Mononuclear cell (primary cell): ENCODE results near the gene CD244. TPM values are rescaled to one million over a fixed set of nuclear protein-coding genes. Genes with fewer than 3 reads are reported as not detected.
"Not testable (repeated sequence)": the region's sequence is repeated elsewhere in the genome, so short reads cannot be mapped to it uniquely, and the experiment has no call there.

Source experiments
- H3K27me3 ChIP-seq: 2 replicates; pipeline ENCODE4 v1.6.0; 2011; ENCODE audit warnings: low read length, control low read depth; ENCODE audit not compliant: insufficient read depth
- H3K4me1 ChIP-seq: 2 replicates; pipeline ENCODE4 v1.5.1; 2011; ENCODE audit warnings: mild to moderate bottlenecking, low read length, control low read depth; ENCODE audit not compliant: insufficient read depth
- H3K4me3 ChIP-seq: 2 replicates; pipeline ENCODE4 v1.5.1; 2011; ENCODE audit warnings: mild to moderate bottlenecking, low read length, moderate library complexity
- H3K9me3 ChIP-seq: 2 replicates; pipeline ENCODE4 v1.5.1; 2011; ENCODE audit warnings: low read depth, mild to moderate bottlenecking, control low read depth, low read length
- total RNA-seq: library from RNA; depleted of rRNA; stranded (reverse); fragments of >200 nt; gene quantifications from one replicate; pipeline ENCODE4 v1.2.3, GENCODE V29; 2012

The CD244 gene
- total RNA-seq, 1 donor: 15.5 TPM

GRCh38 chr1:160797861-160798273 is 64.8 kb downstream of the CD244 start:
- Histone ChIP-seq H3K4me1 (peaks cover 66% of the 10 kb centered on the region), H3K9me3 (no peaks in the 10 kb centered on the region), H3K4me3 (peak overlapping the region; percentile 52), H3K27me3 (no peaks in the 10 kb centered on the region)

- peaks cover 64% of the 10 kb centered on the region for H3K4me1 ChIP-seq
- no peaks in the 10 kb centered on the region for H3K27me3 ChIP-seq
- no peaks in the 10 kb centered on the region for H3K9me3 ChIP-seq
- H3K4me3 ChIP-seq: peak overlapping the region; percentile 52
Observed at GRCh38 chr1:160797271-160797709, 65.4 kb downstream of the CD244 start.

GRCh38 chr1:160795951-160796383 is 66.7 kb downstream of the CD244 start, which contains the start of gene LY9:
TSS of gene LY9 (plus strand) at chr1:160796174. CDS start at chr1:160796188, 14 bp downstream.
- Histone ChIP-seq H3K4me3 (peak within 1 kb of the TSS; percentile 52), H3K4me1 (peaks cover 56% of the 10 kb centered on the region)

GRCh38 chr1:160794376-160794775 is 68.3 kb downstream of the CD244 start:
- H3K4me3 ChIP-seq: no peak overlapping the region
- peaks cover 58% of the 10 kb centered on the region for H3K4me1 ChIP-seq

More at GRCh38 chr1:160795951-160796383, 66.7 kb downstream of the CD244 start, which contains the start of gene LY9:
- H3K9me3 ChIP-seq: no peaks in the 10 kb centered on the region
- no peaks in the 10 kb centered on the region for H3K27me3 ChIP-seq

GRCh38 chr1:160789702-160790611 is 72.7 kb downstream of the CD244 start:
- H3K4me1 ChIP-seq: peaks cover 18% of the 10 kb centered on the region
- H3K4me3 ChIP-seq: no peak overlapping the region
- no peaks in the 10 kb centered on the region for H3K9me3 ChIP-seq
- no peaks in the 10 kb centered on the region for H3K27me3 ChIP-seq

More at GRCh38 chr1:160794376-160794775, 68.3 kb downstream of the CD244 start:
- H3K27me3 ChIP-seq: no peaks in the 10 kb centered on the region
- H3K9me3 ChIP-seq: no peaks in the 10 kb centered on the region

- H3K4me3 ChIP-seq: no peak overlapping the region
- H3K27me3 ChIP-seq: no peaks in the 10 kb centered on the region
- H3K9me3 ChIP-seq: no peaks in the 10 kb centered on the region
- peaks cover 17% of the 10 kb centered on the region for H3K4me1 ChIP-seq
Observed at GRCh38 chr1:160789051-160789701, 73.5 kb downstream of the CD244 start.

- H3K27me3 ChIP-seq, H3K9me3 ChIP-seq, H3K4me3 ChIP-seq: not testable (repeated sequence)
- peaks cover 14% of the 10 kb centered on the region for H3K4me1 ChIP-seq
Observed at GRCh38 chr1:160782988-160783765, 79.5 kb downstream of the CD244 start.

GRCh38 chr1:160781914-160782689 is 80.6 kb downstream of the CD244 start:
- Histone ChIP-seq H3K4me1 (peaks cover 14% of the 10 kb centered on the region), H3K9me3 (no peaks in the 10 kb centered on the region), H3K27me3 (no peaks in the 10 kb centered on the region), H3K4me3 (no peak overlapping the region)

GRCh38 chr1:160781186-160781766 is 81.4 kb downstream of the CD244 start:
- Histone ChIP-seq H3K9me3 (no peaks in the 10 kb centered on the region), H3K4me3 (no peak overlapping the region), H3K27me3 (no peaks in the 10 kb centered on the region), H3K4me1 (peaks cover 14% of the 10 kb centered on the region)

- H3K4me1 ChIP-seq: peaks cover 19% of the 10 kb centered on the region
- no peaks in the 10 kb centered on the region for H3K9me3 ChIP-seq
- H3K4me3 ChIP-seq: no peak overlapping the region
- H3K27me3 ChIP-seq: no peaks in the 10 kb centered on the region
Observed at GRCh38 chr1:160780398-160780755, 82.3 kb downstream of the CD244 start.

Other genes with a start within 250 kb of the CD244 start
- 30.0 TPM for gene SLAMF1, start 215.8 kb downstream of the CD244 start, total RNA-seq
- 996 TPM for gene CD48, start 151.1 kb downstream of the CD244 start, total RNA-seq
- 12.9 TPM for gene SLAMF7, start 123.6 kb downstream of the CD244 start, total RNA-seq
- 93.1 TPM for gene LY9, start 66.7 kb downstream of the CD244 start, total RNA-seq
- gene ITLN1, start 22.3 kb upstream of the CD244 start, total RNA-seq: 0.42 TPM
- gene ITLN2, start 91.9 kb upstream of the CD244 start, total RNA-seq: not detected
- 37.7 TPM for gene F11R, start 158.3 kb upstream of the CD244 start, total RNA-seq
- 37.0 TPM for gene TSTD1, start 176.1 kb upstream of the CD244 start, total RNA-seq
- gene USF1, start 183.1 kb upstream of the CD244 start, total RNA-seq: 86.8 TPM
- gene ARHGAP30, start 207.0 kb upstream of the CD244 start, total RNA-seq: 60.3 TPM
- 1.4 TPM for gene NECTIN4, start 226.7 kb upstream of the CD244 start, total RNA-seq
- not detected for gene KLHDC9, start 235.5 kb upstream of the CD244 start, total RNA-seq